Transverse colon (tissue), 4 donors: ENCODE results near the gene TAC4.
"Not testable (repeated sequence)": the region's sequence is repeated elsewhere in the genome, so short reads cannot be mapped to it uniquely, and the experiment has no call there.

Experiments used
- POLR2A ChIP-seq: fragments of 450-650 bp; IDR thresholded peaks from one replicate; pipeline ENCODE4 v1.6.1; 2016; ENCODE audit warnings: antibody characterized with exemption, mild to moderate bottlenecking, moderate library complexity
- POLR2AphosphoS5 ChIP-seq, 3 donors: sonication (generic); formaldehyde crosslinking; IDR thresholded peaks; one replicate each; pipeline ENCODE4 v1.6.1; 2016; ENCODE audit warnings: antibody characterized with exemption in 3 of 3
- TF ChIP-seq, protein P1 (sequence below), 5 experiments: fragments of 200-600 bp in 3 of 5; fragments of 450-650 bp in 2 of 5; sonication (generic) in 3 of 5; IDR thresholded peaks; 1 replicate in 2 of 5; 2 replicates in 3 of 5; pipeline ENCODE4 v1.5.1; 2016 to 2017; ENCODE audit warnings: antibody characterized with exemption in 5 of 5, inconsistent platforms in 3 of 5, mild to moderate bottlenecking in 2 of 5, moderate library complexity in 1 of 5

DNA sequence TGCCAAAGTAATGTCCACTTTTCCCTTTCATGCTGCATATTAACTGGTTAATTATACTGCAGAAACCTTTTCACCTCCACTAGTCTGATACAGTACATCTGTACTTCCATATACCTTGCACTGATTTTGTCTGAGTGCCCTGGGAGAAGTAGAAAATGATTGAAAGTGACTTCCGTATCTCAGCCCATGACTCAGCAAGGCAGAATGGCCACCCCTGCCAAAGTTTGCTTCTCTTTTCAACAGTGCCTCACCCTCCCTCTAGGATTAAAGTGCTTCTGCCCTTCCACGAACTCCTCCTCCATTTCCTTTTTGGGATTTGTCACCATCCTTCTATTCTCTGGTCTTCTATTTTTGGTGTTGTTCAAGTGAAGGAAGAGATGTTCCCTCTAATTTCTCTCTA is 19.5 kb downstream of the TAC4 start:
- TF ChIP-seq, protein P1, sequence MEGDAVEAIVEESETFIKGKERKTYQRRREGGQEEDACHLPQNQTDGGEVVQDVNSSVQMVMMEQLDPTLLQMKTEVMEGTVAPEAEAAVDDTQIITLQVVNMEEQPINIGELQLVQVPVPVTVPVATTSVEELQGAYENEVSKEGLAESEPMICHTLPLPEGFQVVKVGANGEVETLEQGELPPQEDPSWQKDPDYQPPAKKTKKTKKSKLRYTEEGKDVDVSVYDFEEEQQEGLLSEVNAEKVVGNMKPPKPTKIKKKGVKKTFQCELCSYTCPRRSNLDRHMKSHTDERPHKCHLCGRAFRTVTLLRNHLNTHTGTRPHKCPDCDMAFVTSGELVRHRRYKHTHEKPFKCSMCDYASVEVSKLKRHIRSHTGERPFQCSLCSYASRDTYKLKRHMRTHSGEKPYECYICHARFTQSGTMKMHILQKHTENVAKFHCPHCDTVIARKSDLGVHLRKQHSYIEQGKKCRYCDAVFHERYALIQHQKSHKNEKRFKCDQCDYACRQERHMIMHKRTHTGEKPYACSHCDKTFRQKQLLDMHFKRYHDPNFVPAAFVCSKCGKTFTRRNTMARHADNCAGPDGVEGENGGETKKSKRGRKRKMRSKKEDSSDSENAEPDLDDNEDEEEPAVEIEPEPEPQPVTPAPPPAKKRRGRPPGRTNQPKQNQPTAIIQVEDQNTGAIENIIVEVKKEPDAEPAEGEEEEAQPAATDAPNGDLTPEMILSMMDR (IDR thresholded peaks at IDR 0.05), result not testable (repeated sequence)
- not testable (repeated sequence) for TF ChIP-seq POLR2A; POLR2AphosphoS5 (IDR thresholded peaks at IDR 0.05)
